ENCODE measurements around the gene RASAL1. TPM values are rescaled to one million over a fixed set of nuclear protein-coding genes. Genes with fewer than 3 reads are reported as not detected.

Gene RASAL1
- total RNA-seq, 1 donor from 2014 or later = 11.0 TPM

DNA sequence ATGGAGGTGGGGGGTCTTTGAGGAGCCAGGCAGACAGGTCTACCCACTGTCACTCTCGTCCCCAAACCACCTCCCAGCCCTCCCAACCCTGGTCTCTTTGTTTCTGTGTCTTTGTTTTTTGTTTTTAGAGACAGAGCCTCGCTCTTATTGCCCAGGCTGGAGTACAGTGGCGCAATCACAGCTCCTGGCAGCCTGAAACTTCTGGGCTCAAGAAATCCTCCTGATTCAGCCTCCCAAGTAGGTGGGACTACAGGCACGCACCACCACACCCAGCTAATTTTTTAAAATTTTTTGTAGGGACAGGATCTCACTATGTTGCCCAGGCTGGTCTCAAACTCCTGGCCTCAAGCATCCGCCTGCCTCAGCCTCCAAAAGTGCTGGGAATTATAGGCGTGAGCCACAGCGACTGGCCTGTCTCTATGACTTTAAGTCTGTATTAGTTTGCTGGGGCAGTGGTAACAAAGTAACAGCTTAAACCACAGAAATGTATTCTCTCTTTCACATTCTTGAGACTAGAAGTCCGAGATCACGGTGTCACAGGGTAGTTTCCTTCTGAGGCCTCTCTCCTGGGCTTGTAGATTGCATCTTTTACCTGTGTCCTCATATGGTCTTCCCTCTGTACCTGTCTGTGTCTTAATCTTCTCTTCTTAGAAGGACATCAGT, 52.9 kb downstream of the RASAL1 start:
- intact Hi-C loops (cut with DNase I) = no loop called here
- H3K9me3 ChIP-seq = no peaks in the 10 kb centered on the region
- no peaks in the 10 kb centered on the region for H3K4me1 ChIP-seq
- no peak overlapping the region for H3K4me3 ChIP-seq
- no peak for DNase-seq (ENCODE audit: extremely low spot score in 2 of 2)
- no peak overlapping the region for H3K27ac ChIP-seq
- H3K27me3 ChIP-seq = no peaks in the 10 kb centered on the region
- TF ChIP-seq POLR2A (IDR thresholded peaks at IDR 0.05) (no peak), POLR2AphosphoS5 (IDR thresholded peaks at IDR 0.05; ENCODE audit: insufficient read depth in 1 of 2, low read depth in 1 of 2) (no peak)
- TF ChIP-seq, protein P1, sequence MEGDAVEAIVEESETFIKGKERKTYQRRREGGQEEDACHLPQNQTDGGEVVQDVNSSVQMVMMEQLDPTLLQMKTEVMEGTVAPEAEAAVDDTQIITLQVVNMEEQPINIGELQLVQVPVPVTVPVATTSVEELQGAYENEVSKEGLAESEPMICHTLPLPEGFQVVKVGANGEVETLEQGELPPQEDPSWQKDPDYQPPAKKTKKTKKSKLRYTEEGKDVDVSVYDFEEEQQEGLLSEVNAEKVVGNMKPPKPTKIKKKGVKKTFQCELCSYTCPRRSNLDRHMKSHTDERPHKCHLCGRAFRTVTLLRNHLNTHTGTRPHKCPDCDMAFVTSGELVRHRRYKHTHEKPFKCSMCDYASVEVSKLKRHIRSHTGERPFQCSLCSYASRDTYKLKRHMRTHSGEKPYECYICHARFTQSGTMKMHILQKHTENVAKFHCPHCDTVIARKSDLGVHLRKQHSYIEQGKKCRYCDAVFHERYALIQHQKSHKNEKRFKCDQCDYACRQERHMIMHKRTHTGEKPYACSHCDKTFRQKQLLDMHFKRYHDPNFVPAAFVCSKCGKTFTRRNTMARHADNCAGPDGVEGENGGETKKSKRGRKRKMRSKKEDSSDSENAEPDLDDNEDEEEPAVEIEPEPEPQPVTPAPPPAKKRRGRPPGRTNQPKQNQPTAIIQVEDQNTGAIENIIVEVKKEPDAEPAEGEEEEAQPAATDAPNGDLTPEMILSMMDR (IDR thresholded peaks at IDR 0.05) = no peak
- H3K36me3 ChIP-seq = no peaks in the 10 kb centered on the region

DNA sequence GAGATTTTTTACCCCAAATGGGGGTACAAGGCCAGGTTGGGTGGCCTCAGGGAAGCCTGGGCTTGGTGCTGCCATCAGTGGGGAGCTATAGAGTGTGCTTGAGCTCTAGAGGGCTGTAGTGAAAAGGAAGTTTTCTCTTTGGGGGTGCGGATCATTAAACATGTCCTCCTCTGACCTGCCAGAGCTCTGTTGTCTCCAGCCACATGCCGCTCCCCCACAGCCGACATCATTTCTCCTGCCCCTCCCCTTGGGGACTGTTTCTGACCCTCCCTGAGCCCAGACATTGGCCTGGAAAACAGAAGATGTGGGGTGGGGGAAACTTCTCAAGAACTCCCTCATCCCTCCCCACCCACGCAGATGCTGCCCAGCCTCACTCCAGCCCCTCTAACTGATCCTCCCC, 53.7 kb downstream of the RASAL1 start:
- Histone ChIP-seq H3K9me3 (no peaks in the 10 kb centered on the region), H3K4me1 (no peaks in the 10 kb centered on the region), H3K36me3 (no peaks in the 10 kb centered on the region), H3K4me3 (no peak overlapping the region), H3K27me3 (no peaks in the 10 kb centered on the region), H3K27ac (no peak overlapping the region)
- no peak for DNase-seq (ENCODE audit: extremely low spot score in 2 of 2)
- TF ChIP-seq, protein P1 (IDR thresholded peaks at IDR 0.05) = no peak
- TF ChIP-seq POLR2AphosphoS5 (IDR thresholded peaks at IDR 0.05; ENCODE audit: insufficient read depth in 1 of 2, low read depth in 1 of 2) = no peak
- TF ChIP-seq POLR2A (IDR thresholded peaks at IDR 0.05) = no peak
- intact Hi-C loops (cut with DNase I) = no loop called here

DNA sequence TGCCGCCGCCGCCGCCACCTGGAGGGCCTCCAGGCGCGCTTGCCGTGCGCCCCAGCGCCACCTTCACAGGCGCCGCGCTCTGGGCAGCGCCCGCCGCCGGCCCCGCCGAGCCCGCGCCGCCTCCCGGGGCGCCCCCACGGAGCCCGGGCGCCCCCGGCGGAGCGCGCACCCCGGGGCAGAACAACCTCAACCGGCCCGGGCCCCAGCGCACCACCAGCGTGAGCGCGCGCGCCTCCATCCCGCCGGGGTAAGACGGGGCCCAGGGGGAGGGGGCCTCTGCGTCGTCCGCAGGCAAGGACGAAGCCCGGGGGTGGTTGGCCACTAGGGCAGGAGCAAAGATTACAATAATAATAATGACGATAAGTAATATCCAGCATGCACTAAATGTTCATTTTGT, 57.7 kb downstream of the RASAL1 start:
- no peaks in the 10 kb centered on the region for H3K27me3 ChIP-seq
- intact Hi-C loops (cut with DNase I) = no loop called here
- TF ChIP-seq, protein P1 (IDR thresholded peaks at IDR 0.05) = no peak
- TF ChIP-seq POLR2A (IDR thresholded peaks at IDR 0.05) (no peak), POLR2AphosphoS5 (IDR thresholded peaks at IDR 0.05; ENCODE audit: insufficient read depth in 1 of 2, low read depth in 1 of 2) (no peak)

DNA sequence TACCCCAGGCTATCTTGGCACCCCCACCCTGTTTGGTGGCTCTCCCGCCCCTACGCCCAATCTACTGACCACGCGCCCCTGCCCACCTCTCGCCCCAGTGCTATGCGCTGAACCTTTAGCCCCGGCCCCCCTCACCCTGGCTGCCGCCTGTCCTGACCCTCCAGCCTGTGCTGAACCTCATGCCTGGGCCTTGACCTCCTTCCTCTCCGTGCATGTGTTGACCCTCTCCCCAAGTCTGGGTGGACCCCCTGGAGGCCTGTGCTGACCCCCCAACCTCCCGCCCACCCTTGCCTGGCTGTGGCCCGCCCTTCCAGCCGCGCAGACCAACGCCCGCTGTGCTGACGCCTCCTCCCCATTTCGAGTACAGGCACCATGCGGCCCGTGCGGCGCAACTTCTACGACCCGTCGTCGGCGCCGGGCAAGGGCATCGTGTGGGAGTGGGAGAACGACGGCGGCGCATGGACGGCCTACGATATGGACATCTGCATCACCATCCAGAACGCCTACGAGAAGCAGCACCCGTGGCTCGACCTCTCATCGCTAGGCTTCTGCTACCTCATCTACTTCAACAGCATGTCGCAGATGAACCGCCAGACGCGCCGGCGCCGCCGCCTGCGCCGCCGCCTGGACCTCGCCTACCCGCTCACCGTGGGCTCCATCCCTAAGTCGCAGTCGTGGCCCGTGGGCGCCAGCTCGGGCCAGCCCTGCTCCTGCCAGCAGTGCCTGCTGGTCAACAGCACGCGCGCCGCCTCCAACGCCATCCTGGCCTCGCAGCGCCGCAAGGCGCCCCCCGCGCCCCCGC, 58.3 kb downstream of the RASAL1 start:
- DNase-seq (ENCODE audit: extremely low spot score in 2 of 2) = no peak
- Histone ChIP-seq H3K27ac (no peak overlapping the region), H3K36me3 (no peaks in the 10 kb centered on the region), H3K27me3 (no peaks in the 10 kb centered on the region), H3K4me1 (no peaks in the 10 kb centered on the region), H3K4me3 (no peak overlapping the region), H3K9me3 (no peaks in the 10 kb centered on the region)
- intact Hi-C loops (cut with DNase I) = no loop called here
- TF ChIP-seq POLR2A (IDR thresholded peaks at IDR 0.05) = no peak
- no peak for TF ChIP-seq POLR2AphosphoS5 (IDR thresholded peaks at IDR 0.05; ENCODE audit: insufficient read depth in 1 of 2, low read depth in 1 of 2)
- TF ChIP-seq, protein P1 (IDR thresholded peaks at IDR 0.05) = no peak

More for the DNA sequence above, 57.7 kb downstream of the RASAL1 start:
- no peaks in the 10 kb centered on the region for H3K4me1 ChIP-seq
- DNase-seq (ENCODE audit: extremely low spot score in 2 of 2) = no peak
- H3K9me3 ChIP-seq = no peaks in the 10 kb centered on the region
- H3K36me3 ChIP-seq = no peaks in the 10 kb centered on the region
- no peak overlapping the region for H3K4me3 ChIP-seq
- H3K27ac ChIP-seq = no peak overlapping the region
